HG02642 (cell line): ENCODE measurements around the gene LPAR1.
"Not testable (repeated sequence)": the region's sequence is repeated elsewhere in the genome, so short reads cannot be mapped to it uniquely, and the experiment has no call there.

Experiments used
- ATAC-seq: cut with Tn5 transposase; IDR thresholded peaks from one replicate; pipeline ENCODE4 v1.9.1; 2021; ENCODE audit warnings: mild to moderate bottlenecking; ENCODE audit not compliant: unreplicated experiment, poor library complexity

The LPAR1 gene, protein sequence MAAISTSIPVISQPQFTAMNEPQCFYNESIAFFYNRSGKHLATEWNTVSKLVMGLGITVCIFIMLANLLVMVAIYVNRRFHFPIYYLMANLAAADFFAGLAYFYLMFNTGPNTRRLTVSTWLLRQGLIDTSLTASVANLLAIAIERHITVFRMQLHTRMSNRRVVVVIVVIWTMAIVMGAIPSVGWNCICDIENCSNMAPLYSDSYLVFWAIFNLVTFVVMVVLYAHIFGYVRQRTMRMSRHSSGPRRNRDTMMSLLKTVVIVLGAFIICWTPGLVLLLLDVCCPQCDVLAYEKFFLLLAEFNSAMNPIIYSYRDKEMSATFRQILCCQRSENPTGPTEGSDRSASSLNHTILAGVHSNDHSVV

DNA sequence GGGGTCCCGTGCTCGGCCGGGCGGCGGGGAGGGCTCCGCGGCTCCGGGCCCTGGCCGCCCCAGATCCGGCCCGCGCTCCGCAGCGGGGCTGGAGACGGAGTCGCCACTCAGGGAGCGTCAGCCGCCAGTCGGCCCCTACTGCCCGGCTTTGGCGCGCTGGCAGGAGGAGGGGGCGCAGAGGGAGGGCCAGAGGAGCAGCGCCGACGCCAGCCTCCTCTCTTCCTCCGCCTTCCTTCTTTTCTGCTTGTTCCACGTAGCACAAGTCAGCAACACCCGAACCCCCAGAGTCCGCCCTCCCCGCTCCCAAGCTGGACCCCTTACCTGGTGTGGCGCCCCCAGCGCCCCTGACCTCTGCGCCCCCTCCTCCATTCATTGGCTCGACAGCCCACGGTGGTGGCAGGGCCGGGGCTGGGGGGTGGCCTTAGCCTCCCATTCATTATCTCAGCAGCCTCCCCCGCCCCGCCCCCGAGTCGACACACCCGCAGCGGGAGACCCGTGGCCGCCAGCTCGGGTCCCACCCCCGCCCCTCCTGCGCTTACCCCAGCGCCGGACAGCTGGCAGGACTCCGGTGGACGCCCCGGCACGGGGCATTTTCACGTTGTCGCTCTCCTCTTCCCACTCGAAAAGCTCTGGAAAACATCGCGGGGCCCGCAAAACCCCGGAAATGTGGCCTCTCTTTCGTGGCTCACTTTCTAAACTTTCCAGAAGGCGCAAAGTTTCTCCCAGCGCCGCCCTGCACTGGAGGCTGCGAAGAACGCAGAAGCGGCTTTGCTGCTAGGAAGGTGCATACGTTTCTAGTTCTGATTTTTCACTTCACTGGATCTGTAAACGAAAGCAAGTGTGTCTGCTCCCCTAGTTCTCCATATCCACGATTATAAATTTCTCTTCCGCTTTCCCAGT lies at the start of gene LPAR1:
TSS of gene LPAR1 (minus strand) at position 140 of the 900 bp plus-strand sequence. CDS start 66,353 bp downstream, outside the sequence.
- peak; percentile 8 for ATAC-seq

DNA sequence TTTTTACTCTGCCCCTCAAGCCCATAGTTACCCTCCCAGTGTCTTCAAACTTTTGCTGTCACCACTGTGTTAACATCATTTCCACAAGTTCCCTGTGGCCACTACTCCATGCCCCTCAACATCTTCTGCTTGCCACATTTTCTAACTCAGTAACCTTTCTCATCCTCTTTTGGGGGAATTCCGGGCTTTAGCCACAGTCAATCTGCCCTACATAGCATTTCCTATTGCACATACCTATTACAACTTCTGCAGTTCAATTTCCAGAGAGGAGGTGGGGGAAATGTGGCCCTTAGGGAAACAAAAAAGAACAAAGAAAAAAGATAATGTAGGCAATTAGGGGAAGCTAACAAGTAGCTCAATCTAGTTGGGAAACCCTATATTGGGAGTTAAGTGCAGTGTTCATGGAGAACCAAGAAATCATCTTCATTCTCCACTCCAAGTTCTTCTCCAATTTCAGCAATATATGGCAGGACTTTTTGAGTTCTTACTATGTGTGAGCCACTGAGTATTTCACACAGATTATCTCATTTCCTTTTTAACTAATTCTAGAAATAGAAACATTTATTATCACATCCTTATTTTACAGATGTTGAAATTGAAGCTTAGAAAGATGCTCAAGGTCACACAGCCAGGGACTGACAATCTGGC lies 40.2 kb upstream of the LPAR1 start:
- no peak for ATAC-seq

DNA sequence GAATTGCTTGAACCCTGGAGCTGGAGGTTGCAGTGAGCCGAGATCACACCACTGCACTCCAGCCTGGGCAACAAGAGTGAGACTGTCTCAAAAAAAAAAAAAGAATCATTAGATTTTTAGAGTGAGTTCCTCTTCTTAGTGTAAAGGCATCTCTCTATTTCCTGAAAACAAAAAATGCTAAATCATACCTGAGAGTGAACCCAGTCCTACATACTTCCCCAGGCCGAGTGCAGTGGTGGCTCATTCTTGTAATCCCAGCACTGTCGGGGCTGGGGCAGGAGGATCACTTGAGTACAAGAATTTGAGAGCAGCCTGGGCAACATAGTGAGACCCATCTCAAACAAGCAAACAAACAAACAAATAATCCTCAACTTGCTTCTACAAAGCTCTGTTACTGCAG lies 38.2 kb upstream of the LPAR1 start:
- no peak for ATAC-seq

DNA sequence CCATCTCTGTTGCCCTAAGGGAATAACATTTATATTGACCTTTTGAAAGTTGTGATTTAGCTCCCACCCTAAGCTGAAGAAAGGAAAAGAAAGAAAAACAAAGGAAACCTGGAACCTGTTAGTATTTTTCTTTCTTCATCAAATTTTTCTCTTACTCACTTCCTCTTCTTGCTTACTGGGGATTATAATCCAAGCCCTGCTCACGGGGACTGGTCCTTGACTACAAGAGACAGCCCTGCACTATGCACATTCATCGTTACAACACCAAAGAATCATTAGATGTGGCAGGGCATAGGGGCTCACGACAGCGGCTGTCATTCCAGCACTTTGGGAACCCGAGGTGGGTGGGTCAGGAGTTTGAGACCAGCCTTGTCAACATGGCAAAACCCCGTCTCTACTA lies 37.8 kb upstream of the LPAR1 start:
- no peak for ATAC-seq

DNA sequence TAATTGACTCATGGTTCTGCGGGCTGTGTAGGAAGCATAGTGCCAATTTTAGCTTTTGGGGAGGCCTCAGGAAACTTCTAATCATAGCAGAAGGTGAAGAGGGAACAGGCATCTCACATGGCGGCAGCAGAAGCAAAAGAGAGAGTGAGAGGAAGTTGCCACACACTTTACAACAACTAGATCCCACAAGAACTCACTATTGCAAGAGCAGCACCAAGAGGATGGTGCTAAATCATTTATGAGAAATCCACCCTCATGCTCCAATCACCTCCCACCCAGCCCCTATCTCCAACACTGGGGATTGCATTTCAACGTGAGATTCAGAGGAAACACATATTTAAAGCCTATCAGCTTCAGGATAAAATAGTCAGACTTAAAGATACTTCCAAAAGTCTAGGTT lies 36.1 kb upstream of the LPAR1 start:
- ATAC-seq = no peak

DNA sequence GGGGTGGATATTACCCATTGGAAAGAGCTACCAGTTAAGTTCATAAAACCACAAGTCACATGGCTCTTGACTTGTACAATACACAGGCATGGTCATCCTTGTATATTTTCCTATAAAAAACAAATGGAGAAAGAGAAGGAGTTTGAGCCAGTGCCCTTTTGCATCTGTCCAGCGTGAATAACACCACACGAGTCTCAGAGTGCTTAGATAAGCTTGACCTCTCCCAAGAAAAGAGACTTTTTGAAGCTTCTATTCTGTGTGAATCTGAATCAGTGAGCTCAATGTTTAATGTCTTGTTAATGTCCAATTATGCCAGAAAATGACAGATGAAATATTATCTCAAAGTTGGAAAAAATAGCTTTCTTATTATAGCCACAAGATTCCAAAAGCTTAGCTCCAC lies 30.9 kb upstream of the LPAR1 start:
- no peak for ATAC-seq

DNA sequence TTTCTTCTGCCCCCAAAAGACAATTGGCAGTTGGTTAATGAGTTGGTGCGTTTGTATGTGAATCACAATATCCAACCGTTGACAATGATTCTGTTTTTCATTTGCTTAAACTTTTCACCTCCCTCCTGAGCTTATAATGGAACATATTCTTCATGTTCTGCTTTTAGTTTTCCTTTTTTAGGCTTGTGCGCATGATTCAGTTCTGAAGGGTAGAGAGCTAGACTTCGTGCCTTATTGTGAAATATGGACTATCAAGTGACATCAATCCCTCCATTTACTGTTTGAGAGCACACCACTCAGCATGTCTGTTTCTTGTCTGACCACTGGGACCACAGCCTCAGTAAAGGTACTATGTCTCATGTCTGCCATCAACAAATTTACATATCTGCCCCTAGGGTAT lies 30.5 kb upstream of the LPAR1 start:
- no peak for ATAC-seq

DNA sequence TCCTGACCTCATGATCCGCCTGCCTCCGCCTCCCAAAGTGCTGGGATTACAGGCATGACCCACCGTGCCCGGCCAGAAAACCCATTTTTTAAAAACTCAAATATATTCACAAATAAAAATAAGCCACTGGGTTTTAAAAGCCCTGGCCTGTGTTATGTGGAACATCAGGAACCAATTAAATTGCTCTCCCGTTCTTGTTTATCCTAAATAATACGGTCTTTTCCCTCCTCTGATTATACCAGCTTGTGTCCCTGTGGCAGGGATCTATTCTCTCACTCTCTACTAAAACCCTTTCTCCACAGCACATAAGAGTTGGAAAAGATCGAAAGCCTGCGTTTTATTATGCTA lies 30.1 kb upstream of the LPAR1 start:
- no peak for ATAC-seq

DNA sequence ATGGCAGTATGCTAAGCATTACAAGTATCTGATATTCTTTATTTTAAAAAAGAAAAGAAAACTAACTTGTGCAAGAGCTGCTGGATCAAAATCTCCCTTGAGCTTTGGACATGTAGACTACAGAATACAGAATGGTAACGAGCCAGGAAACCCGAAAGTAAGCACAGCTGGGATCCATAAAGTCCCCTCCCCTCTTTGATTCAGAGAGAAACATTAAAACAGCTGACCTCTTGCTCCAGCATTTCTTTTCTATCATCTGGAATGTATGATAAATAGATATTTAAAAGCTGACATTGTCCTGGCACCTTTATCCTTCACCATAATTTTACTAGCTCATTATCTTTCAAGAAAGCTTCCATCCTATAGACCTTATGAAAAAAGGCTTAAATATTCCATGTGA lies 28.2 kb upstream of the LPAR1 start:
- ATAC-seq = no peak

DNA sequence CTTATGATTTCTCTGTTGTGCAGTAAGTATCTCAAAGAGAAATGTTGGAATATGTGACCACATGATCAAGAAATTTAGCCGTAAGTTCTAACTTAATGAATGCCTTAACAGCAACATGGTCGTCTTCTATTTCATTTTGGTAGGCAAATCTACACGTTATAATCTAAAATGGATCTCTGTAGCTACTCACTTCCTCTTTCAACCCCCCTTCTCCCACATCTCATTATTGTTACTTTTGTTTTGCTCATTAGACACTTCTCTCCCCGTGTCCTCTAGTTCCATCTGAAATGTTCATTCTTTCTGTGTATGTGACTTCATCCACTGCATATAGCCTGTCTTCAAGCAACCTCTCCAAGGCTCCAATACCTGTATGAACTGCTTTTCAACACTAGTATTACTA lies 27.1 kb upstream of the LPAR1 start:
- no peak for ATAC-seq

DNA sequence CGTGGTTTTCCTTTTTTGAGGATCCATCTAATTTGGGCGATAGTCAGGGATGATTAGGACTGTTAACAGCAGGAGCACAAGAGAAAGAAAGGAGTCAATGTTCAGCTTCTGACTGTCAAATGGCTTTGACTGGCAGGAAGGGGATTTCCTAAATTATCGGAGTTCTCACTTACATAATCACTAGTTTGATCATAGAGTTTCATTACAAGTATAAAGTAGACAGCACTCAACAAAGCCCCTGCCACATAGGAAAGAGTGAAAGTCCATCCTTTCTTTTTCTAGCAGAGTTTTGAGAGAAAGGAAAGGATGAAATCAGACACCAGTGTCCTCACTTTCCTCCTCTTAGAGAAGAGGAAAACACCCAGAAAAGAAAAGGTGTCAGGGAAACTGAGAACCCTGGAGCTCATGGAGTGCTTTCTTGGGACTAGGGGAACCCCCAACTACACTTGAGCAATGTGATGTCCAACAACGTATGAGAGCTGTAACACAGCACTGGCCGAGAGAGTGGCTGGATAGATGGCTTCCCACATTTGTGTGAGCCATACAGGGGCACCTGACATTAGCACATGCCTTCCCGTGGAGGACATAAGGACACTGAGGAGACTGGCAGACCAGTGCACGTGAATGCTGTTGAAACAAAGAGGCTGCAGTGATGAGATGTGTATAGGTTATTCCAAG lies 26.0 kb upstream of the LPAR1 start:
- no peak for ATAC-seq

DNA sequence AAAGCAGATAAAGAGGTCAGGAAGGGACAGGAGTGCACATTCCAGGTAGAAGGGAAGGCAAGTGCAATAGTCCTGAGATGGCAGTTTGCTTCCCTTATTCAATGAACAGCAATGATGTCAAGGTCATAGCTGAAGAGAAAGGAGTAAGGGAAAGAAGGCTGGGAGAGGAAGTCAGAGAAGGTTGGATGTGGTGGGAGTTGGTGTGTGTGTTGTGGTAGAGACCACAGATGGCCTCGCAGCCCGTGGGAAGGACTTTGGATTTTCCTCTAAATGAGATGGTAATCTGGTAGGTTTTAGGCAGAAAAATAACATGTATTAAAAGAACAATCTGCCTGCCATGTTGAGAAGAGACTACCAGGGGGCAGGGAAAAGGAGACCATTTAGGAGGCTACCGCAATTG lies 25.1 kb upstream of the LPAR1 start:
- ATAC-seq = no peak

DNA sequence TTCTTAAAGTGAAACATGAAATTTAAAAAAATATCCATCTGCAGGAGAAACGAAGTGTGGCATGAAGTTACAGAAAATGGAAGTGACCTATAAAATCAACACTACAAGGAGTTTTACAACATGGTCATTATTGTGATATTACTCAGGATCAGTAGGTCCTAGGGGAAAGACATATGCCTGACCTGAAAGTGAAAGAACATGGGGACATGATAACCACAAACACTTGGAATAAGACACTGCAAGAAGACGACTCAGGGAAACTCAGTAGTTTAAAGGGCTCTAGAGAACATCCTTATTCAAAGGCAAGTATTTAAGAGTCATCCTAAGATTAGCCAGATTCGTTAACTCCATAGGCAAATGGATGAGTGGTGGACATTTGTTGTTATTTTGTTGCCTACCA lies 19.9 kb upstream of the LPAR1 start:
- no peak for ATAC-seq

DNA sequence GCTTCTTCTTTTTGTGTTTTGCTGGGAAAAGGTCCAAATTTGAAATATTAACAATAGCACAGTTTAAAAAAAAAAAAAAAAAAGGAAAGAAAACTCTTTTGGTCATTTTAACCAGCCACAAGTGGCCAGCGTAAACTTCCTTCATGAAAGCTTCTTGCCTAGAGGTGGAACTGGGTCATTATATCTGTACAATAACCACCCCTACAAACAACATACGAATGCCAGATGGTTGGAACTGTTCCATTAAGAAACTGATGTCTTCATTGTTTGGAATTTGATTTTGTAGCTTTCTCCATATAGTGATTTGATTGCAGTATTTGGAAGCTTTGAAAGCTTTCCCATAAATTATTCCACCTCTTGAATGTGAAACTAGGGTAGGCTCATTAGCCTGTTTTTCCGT lies 18.3 kb upstream of the LPAR1 start:
- no peak for ATAC-seq

DNA sequence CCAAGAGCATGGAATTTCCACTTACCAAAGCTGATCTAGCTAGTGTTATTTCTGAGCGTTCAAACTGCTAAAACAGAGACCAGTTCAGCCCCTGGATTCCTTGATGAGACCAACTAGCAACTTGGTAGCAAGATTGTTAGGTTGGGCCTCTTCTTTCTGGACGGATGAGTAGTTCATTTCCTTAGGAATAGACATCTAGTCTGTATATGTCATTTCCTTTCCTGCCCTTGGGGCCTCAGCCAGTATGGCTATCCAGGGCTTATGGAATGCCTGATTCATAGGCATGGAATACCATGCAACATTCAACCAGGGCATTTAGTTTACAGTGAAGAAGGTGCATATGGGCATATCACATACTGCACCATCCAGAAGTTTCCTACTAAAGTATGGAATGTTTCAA lies 14.5 kb upstream of the LPAR1 start:
- ATAC-seq = no peak

DNA sequence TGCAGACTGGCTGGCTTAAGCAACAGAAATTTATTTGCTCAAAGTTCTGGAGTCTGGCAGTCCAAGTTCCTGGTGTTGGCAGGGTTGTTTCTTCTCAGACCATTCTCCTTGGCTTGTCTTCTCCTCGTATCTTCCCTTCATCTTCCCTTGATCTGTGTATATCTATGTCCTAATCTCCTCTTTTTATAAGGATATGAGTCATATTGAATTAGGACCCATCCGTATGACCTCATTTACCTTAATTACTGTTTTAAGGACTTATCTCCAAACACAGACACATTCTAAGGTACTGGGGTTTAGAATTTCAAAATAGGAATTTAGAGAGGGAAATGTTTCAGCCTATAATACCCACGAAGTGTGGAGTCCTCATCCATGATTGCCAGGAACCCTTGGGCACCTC lies 13.1 kb upstream of the LPAR1 start:
- ATAC-seq = no peak

DNA sequence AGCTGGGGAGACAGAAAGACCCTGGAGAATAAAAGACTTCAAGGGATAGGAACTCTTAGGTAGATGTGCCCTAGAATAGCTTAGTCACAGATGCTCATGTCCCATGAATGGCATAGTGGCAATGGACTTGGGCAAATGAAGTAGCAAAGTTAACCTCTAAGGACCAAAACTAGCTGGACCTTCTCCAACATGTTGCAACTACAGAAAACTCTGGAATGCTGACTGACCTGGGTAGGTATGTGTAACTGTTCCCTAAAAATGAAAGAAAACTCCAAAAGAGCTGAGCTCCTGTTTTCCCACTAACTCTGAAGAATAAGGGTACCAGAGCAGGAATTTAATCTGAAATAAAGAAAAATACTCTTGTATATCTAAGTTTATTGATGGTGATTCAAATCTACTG lies 12.5 kb upstream of the LPAR1 start:
- no peak for ATAC-seq

DNA sequence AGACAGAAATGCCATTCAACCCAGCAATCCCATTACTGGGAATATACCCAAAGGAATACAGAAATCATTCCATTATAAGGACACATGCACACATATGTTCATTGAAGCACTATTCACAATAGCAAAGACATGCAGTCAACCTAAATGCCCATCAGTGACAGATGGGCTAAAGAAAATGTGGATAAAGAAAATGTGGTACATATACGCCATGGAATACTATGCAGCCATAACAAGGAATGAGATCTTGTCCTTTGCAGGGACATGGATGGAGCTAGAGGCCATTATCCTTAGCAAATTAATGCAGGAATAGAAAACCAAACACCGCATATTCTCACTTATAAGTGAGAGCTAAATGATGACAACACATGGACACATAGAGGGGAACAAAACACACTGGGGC lies 9.0 kb upstream of the LPAR1 start:
- ATAC-seq = not testable (repeated sequence)

DNA sequence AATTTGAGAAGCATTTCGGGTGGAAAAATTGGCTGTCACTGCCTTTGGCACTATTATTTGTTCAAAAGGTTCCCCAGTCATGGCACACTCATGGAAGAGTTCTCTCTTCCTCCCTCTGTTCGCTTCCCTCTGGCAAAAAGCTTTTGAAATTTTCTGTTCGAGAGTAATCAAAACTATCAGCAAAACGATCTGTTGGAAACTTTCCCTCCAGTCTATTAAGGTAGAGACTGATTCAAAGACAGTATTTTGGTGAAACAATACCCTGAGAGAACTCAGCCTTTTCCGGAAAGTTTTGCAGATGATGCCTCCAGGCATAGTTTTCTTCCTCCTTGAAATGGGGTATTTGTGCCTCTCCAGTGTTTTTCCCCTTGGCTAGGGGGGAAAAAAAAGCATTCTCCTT lies 3.6 kb upstream of the LPAR1 start:
- ATAC-seq = no peak

DNA sequence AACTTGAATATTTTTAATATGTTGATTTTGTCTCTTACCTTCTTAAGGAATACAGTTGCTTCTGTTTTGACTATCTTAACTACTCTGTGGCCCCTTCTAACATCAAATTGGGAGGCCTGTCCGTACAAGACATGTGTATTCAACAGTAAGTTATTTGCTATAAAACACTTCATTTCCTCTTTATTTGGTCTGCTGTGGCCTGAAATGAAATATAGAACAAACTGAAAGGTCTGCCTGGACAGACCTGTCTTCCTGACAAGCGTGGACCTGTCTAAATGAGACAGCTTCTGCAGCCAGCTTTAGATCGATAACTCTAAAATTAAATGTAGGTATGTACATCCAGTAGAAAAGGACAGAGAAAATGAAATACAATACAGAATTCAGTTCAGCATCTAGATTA lies 2.2 kb upstream of the LPAR1 start:
- no peak for ATAC-seq
